ENCODE results near the gene GRK6. TPM values are rescaled to one million over a fixed set of nuclear protein-coding genes. Genes with fewer than 3 reads are reported as not detected.

Gene GRK6
- total RNA-seq, 1 experiment from 2014 or later: 75.2 TPM

DNA sequence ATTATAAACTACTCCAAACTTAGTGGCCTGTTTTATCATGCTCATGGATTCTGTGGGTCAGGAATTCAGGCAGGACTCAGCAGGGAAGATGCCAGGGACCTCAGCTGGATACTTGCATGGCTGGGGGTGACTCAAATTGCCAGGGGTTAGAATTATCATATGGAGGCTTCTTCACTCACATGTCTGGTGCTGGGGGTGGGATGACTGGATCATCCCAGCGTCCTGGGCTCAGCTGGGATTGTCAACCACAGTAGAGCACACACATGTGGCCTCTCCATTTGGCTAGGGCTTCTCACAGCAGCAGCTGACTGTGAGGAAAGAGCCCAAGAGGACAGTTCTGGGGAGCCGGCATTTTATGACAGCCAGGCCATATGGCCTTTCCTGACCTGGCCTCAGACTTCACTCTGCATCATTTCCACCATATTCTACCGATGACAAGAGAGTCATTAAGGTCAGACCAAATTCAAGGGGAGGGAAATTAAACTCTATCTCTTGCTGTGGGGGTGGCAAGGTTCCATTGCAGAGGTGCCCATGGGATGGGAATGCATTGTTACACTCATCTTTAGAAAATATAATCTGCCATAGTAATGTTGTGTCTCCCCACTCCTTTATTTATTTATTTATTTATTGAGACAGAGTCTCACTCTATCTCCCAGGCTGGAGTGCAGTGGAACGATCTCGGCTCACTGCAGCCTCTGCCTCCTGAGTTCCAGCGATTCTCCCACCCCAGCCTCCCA, 5.2 kb upstream of the GRK6 start:
- no peak overlapping the region for H2AFZ ChIP-seq (ENCODE audit: low read length)
- H2BK20ac ChIP-seq (ENCODE audit: low read depth, low read length, poor library complexity, severe bottlenecking): no peak overlapping the region
- H4K5ac ChIP-seq (ENCODE audit: insufficient read length, low read depth, low read length): no peak overlapping the region
- H3K18ac ChIP-seq (ENCODE audit: insufficient read length, low read depth, low read length): no peak overlapping the region
- no peak for DNase-seq
- no peaks in the 10 kb centered on the region for H3K79me1 ChIP-seq (ENCODE audit: insufficient read depth, low read depth, low read length, poor library complexity, severe bottlenecking)
- Mint-ChIP-seq H3K4me1 (peaks cover 10 to 11% of the 10 kb centered on the region in 2 experiments), H3K4me3 (no peak overlapping the region), H3K27me3 (ENCODE audit: low read depth) (peaks cover 12% of the 10 kb centered on the region), H3K9me3 (no peaks in the 10 kb centered on the region), H3K27ac (no peak overlapping the region; a peak in 1 of 7 replicates), H3K36me3 (ENCODE audit: insufficient read depth in 1 of 3, low read depth in 3 of 3) (no peaks in the 10 kb centered on the region; a peak in 1 of 7 replicates)
- H4K8ac ChIP-seq (replicated peaks; ENCODE audit: insufficient read length, low read depth, low read length): no peak overlapping the region
- no peaks in the 10 kb centered on the region for H3K27me3 ChIP-seq (ENCODE audit: insufficient read depth, low read length)
- TF ChIP-seq CTCF (conservative IDR thresholded peaks at IDR 0.05): no peak
- no peak overlapping the region for H3K27ac ChIP-seq (ENCODE audit: insufficient read length, low read depth, low read length)
- H3K4me2 ChIP-seq (ENCODE audit: insufficient read depth, insufficient read length, low read length): no peak overlapping the region
- H2BK120ac ChIP-seq (ENCODE audit: low read depth, low read length, poor library complexity, severe bottlenecking): no peak overlapping the region
- H3K23ac ChIP-seq (ENCODE audit: insufficient read length, low read depth, low read length): no peak overlapping the region
- H2BK12ac ChIP-seq (ENCODE audit: insufficient read length, low read depth, low read length): no peak overlapping the region
- no peak overlapping the region for H3K14ac ChIP-seq (ENCODE audit: insufficient read depth, low read length)
- no peaks in the 10 kb centered on the region for H3K4me1 ChIP-seq (ENCODE audit: insufficient read depth, low read length)
- H2BK15ac ChIP-seq (ENCODE audit: low read depth, low read length): no peak overlapping the region
- no peaks in the 10 kb centered on the region for H3K9me3 ChIP-seq (ENCODE audit: control insufficient read depth, low read depth, low read length)
- no peaks in the 10 kb centered on the region for H3K79me2 ChIP-seq (ENCODE audit: insufficient read depth, low read length)
- H3K9ac ChIP-seq (ENCODE audit: extremely low read depth, insufficient read length, low read length): no peak overlapping the region
- no peaks in the 10 kb centered on the region for H3K23me2 ChIP-seq (ENCODE audit: insufficient read length, low read depth, low read length, poor library complexity, severe bottlenecking)
- no CpG with 5 or more reads among the region's 6 CpGs for WGBS (ENCODE audit: extremely low coverage, insufficient read length, low lambda C conversion rate)
- no peak overlapping the region for H3K56ac ChIP-seq (ENCODE audit: insufficient read length, low read depth, low read length)
- H4K91ac ChIP-seq (ENCODE audit: insufficient read length, low read depth, low read length): no peak overlapping the region
- H2AK5ac ChIP-seq (ENCODE audit: insufficient read length, low read length): no peak overlapping the region
- no peak overlapping the region for H2BK5ac ChIP-seq (ENCODE audit: insufficient read length, low read length)
- no peaks in the 10 kb centered on the region for H4K20me1 ChIP-seq (ENCODE audit: control insufficient read depth, insufficient read depth, insufficient read length)
- H3T11ph ChIP-seq (ENCODE audit: low read length): no peak overlapping the region
- no peak overlapping the region for H3K4ac ChIP-seq (ENCODE audit: low read depth, low read length)
